UCSD-AML1 (cell line): Measurements from ENCODE around the gene VAX1.
A peak's percentile ranks its signal among the peaks of the same experiment; 100 is the strongest.
"Not testable (repeated sequence)": the region's sequence is repeated elsewhere in the genome, so short reads cannot be mapped to it uniquely, and the experiment has no call there.

Experiments
- DNase-seq: peaks from one replicate; lab custom pipeline; 2025; ENCODE audit not compliant: unreplicated experiment; lab: John Stamatoyannopoulos, UW

The VAX1 gene

DNA sequence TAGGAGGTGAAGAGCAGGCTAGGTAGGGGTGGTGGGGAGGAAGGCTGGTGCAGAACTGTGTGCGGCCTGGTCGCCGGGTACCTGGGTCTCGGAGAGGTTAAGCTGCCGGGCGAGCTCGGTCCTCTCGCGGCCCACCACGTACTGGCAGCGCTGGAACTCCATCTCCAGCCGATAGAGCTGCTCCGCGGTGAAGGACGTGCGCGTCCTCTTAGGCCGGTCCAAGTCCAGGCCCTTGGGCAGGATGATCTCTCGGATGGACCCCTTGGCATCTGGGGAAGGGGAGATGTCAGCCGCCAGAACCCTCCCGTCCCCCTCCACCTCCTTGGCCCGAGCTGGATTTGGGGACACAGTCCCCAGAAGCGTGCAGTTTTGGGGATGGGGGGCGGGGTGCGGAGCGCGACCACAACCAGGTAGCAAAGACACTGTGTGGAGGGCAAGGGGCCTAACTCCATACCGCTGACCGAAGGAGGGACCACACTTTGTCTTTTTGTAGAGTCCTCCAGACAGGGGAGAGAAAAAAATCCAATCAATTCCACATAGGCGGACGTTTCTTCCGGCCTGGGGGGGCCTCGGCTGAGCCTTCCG, 1.6 kb downstream of the VAX1 start:
- DNase-seq = no peak

DNA sequence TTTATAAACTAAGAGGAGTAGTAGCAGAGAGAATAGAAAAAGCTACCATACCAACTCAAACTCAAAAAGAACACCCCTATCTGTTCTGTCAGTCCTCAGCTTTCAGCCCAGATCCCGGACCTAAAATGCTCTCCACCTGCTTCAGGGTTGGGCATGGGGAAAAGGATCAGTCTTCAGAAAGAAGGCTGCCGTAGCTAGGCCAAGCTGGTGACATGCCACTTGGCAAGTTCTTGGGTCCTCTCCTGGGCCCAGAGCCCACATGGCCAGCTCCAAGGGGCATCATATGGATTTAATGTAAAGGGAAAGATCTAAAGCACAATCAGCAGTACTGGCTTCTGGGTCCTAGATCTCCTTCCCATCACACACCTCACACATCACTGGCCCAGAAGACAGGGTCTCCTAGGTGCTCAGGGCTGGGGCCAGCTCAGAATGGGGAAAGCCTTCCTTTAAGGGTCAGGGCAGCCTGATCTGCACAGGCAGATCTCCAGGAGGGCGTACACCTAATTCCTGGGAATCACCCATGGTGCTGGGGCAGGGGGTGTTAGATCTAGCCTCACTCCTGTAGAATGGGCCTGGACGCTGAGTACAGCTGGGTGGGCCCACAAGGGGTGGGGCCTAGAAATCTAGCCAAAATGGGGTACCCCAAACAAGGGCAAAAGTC, 2.5 kb downstream of the VAX1 start:
- no peak for DNase-seq

DNA sequence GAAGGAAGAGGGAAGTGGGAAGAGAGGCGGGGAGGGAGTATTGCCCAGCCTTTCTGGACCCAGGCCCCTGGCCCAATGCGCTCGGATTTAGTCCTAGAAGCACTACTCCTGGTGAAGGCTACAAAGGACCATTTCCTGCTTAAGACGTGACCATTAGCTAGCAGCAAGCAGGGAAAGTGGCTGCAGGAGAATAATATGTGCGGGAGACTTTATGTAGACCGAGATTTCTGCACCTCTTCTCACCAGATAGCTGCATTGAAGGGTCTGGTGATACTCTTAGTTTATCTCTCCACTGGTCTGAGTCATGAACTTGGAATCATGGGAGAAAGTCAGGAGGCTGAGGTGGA, 3.1 kb downstream of the VAX1 start:
- DNase-seq = no peak

DNA sequence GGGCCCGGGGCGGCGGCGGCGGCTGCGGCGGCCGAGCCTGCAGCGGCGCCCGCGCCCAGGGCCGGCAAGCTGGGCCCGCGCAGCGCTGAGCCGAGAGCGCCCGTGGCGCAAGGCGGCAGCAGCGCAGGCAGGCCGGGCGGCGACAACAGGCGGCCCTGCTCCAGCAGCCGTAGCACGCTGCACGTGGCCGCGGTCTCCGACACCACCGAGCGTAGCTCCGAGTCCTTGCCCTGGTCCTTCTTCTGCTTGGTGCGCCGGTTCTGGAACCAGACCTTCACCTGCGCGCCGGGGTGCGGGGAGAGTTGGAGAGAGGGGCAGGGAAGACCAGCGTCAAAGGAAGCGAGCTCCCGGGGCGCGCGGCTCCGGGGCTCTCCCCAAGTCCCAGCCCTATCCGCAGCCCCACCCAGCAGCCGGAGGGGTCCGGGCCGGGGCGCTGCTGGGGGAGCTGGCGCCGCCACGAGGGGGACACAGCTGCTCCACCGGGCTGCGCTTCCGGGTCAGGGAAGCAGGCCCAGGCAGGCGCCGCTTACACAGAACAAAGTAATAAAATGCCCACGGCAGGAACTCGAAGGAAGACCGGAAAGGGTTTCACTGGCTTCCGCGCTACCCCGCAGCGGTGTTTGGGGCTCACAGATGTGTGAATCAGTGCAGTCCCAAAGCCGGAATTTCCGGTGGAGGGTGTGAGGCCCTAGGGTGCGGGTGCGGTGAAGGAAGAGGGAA, 3.6 kb downstream of the VAX1 start:
- DNase-seq = no peak

DNA sequence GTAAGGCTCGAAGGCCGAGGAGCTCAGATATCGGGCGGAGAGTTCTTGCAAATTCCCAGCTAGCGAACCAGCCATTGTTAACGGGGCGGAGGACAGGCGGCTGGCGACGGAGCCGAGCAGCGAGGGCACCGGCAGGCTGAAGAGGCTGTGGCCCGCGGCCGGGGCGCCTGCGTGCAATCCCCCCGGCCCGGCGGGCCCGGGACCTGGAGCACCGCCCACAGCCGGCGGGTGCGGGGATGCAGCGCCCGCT, 4.1 kb downstream of the VAX1 start:
- no peak for DNase-seq

DNA sequence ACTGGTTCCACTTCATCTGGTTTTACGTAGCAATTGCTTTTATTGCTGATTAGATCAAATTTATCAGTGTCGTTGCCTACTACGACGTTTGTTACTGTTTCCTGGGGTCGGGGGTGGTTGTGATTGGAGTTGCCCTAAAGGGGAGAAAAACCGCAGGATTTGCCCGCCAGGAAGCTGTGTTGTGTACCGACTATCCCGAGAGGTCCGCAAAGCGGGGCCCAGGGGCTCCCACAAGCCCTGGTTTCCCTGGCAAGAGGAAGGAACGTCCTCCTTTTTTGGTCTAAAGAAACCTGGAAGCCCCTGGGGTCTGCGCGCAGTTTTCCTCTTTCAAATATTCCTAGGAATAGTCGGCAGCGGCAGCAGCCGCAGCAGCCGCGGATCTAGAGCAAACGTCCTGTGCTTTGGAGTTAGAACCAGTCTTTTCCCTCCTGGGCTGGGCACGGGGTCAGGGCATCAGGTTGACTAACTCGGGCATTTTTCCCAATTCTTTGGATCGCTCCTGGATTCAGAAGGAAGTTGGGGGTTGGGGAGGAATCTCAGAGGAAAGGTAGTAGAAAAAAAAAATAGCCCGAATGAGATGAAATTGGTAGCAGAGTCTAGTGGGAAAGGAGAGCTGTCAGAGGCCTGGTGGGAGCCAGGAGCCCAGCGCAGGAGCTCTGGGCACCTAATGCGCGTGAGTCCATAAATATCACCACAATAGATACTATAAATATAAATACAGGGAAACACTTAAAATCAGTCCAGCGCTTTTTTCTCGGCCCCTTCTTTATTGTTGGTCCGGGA, 4.6 kb downstream of the VAX1 start:
- DNase-seq = no peak

DNA sequence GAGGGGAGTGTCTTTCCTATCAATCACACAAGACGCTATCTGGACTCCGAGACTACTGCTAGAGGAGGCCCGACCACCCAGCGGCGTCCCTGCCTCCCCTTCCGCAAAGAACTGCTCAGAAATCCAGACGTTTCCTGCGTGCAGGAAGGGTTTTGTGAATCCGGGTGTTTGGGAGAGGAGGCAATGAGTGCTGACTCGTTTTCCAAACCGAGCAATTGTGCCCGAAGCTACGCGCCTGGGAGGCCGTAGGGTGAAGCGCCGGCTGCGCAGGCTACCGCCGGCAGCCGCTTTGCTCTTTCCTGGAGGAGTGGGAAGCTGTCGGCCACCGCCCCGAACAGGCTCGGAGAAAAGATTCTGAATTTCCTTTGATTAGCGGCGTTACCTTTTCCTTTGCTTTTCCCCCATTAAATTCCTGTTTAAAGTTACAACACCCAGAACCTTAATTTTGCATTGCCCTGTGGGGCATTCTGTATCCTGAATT, 5.3 kb downstream of the VAX1 start:
- DNase-seq = no peak

DNA sequence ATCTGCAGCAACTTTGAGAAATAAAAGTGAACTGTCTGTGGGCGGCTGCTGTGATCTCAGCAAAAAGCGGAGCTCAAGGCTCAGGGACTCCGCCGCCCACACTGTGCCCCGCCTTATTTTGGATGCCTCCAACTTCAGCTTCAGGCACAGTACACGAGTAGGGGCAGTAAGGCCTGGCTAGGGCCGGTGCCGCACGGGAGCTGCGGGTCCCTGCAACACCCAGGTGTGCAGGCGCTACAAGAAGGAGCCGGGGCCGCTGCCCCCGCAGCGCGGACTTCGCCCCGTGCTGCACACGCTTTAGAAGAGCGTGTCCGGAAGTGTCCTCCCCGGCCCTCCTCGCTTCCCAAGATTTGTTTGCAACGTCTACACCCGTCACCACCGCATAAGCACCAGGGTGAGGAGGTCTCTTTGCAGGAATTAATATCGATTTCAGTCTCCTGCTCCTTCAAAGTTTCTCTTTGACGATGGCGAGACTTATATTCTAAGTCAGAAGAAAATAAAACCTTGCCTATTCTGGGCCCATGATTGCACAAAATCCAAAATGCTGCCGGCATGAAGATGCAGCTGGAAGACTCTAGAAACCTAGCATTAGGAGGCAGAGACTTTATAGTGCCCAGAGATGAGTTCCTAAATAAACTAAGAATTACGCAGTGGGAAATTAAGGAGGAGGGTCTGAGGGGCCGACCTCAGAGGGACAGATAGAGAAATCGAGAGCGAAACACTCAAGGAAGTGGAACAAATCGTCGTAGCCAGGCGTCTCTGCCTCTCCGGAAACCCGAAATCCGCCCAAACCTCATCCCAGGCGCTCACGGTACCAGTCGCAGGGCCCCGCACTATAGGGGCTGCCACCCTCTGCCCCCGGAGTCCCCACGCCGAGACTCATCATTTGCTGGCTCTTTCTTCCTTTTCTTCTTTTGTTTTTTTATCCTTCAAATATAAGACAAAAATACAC, 6.4 kb downstream of the VAX1 start:
- DNase-seq = no peak

DNA sequence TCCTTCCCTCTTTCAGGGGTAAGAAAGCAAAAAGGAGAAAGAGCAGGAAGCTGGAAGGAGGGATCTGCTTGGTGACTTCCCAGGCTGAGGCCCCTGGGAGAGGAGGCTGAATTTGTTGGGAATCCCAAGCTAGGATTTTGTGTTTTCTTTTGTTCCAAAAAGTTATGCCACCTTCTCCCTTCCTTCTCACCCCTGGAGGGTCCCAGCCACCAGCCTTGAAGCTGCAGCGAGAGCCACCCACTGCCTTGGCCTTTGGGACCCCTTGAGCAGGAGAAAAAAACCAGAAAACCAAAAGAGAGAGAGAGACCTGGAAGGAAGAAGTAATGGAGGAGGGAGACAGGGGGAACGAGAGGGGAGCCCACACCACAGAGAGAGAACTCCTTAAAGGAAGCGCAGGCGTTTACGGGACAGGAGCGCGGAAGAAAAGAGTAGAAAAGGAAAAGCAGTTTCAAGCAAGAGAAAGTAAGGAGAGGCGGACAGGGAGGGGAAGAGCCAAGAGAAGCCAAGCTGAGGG, 7.2 kb downstream of the VAX1 start:
- DNase-seq = no peak

DNA sequence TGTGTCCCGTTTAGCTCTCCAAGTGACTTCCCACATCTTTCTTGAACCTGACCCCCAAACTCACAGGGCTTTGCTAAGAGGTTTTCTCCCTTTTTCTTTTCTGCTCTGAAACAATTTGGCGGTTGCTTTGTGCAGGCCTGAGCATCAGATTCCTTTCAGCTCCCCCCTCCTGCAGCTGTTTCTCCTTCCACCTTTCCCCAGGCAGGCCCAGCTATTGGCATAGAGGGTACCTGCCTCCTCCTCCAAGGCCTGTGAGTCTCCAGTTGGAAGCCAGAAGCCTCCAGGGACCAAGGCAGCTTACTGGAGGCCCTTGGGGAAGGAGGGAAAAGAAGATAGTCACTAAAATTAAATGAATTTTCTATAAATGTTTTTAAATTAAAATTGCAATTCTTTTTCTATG, 7.7 kb downstream of the VAX1 start:
- DNase-seq = no peak

DNA sequence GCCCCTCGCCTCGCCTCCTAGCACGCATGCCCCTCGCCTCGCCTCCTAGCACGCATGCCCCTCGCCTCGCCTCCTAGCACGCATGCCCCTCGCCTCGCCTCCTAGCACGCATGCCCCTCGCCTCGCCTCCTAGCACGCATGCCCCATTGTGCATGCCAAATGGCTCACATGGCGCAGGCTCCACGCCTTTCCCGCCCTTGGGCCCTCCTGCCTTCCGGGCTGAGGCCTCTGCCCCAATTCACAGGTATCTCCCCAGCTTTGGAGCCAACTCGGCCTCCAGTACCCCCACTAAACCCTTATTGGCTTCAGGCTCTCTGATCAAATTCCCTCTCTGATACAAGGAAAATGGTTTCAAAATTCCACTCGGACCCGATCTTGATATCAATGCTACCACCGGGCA, 11.4 kb downstream of the VAX1 start:
- not testable (repeated sequence) for DNase-seq

DNA sequence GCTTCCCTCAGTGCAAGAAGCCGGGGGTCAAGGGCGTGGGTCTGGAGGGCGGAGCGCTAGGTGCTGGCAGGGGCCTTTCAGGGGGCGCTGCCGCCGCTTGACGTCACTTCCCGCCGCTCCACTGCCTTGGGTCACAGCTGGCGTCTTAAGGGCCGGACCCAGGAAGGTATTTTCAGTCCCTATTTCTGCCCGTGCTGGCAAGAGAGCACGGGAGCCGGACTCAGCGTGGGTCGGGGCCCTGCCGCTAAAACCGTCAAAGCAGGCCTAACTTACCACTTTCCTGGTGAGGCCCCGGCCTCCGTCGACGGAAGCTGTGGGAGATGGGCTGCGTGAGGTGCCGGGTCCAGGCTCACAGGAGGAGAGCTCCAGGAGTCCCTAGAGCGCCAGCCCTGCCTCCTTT, 12.0 kb downstream of the VAX1 start:
- no peak for DNase-seq

DNA sequence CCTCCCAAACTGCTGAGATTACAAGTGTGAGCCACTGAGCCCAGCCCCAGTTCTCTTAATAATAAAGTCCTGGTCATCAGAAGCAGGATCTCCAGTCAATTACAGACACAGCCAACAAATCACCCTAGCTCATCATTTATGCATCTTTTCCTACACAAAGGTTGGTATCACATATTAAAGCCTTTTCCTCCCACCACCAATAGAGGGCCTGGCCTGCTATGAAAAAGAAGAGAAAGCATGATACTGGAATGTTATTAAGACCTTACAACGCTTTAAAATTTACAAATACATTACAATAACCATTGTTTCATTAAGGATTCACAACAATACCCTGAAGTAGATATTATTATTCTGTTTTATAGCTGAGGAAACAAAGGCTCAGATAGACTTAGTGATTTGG, 25.9 kb downstream of the VAX1 start:
- DNase-seq = no peak

DNA sequence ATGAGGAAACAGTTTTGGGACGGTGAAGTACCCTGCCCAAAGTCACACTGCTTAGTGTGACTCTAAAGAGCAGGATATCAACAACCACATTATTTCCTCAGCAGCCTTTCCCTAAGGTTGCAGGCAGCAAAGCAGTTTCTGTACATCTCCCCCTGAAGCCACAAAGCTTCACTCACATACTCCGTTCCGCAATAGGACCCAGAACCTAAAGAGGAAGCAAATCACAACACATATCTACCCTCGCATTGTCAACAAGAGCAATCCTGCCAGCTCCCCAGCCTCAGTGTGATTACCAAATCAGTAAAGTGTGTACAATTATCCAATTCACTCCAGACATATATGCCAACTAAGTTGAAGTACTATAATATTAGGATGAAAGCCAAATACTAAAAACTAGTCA, 30.8 kb downstream of the VAX1 start:
- DNase-seq = peak; percentile 14

DNA sequence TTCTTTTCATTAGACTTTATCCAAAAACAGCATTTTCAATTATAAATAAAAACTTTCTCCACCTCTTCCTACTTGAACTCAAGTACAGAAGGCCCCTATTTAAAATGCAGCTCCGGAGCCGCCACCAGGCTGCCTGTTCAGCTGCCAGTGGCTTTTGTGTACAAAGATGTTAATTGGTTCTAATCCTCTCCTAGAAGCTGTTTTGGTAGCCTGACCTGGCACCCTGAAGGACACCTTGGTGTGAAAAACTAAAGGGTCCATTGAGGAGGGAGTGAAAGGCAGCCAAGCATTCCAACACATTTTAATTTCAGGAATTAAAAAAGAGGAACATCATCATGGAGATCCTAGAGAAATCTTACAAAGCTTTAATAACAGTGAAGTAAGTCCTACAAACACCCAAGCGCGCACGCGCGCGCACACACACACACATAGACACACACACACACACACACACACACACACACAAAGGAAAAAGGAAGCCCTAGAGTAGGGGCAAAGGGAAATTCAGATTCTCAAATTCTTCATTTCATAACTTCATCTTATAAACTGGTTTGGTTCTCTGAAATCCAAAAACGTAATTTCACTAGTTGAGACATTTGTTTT, 41.4 kb downstream of the VAX1 start:
- DNase-seq = no peak

DNA sequence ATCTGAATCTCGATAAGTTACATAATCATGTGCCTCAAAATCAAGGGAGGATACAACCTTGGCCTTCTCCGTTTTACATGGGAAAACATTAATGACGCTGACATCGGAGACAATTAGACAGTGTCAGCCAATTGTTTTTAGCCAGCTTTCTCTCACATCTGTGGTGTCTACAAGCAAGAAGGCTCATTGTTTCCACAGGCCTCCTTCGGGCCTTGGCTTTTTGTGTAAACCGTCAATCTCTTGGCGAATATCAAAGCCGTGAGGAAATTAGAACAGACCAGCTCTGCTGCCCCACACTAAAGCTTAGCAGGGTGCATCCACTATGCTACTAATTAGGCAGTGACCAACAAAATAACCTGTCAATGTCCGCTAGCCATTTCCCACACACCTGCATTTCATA, 43.2 kb downstream of the VAX1 start:
- DNase-seq = no peak

DNA sequence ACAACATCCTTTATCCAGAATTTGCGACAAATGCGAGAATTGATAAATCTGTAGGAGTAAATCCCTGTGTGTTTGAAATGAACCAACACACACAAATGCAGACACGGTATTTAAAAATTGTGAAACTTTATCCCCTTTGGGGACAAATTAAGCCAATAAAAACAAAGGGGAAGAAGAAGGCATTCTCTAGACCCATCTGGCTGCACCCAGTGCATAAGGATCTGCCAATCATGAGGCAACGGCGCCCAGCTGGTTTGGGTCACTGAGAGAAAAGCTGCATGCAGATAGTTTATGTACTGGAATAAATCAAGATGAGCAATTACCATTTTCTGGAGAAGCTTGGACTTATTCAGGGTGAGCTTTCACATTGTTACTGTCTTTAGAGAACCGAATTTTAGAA, 45.7 kb downstream of the VAX1 start:
- no peak for DNase-seq

DNA sequence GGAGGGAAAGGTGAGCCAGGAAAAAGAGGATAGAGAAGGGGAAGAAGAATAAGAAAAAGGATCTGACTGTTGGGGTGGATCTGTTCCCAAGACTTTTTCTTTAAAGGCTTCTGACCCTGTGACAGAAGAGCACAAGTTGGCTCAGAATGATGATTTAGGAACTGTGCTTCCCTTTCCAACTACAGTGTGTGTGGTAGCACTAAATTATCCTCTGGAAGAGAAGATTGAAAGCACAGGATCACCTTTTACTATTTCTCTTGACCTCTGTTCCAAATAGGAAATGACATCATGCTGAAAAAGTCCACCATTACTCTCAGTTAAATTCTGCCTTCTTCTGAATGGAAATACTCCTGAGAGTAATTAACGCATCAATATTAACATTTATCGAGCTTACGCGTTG, 47.2 kb downstream of the VAX1 start:
- DNase-seq = no peak

DNA sequence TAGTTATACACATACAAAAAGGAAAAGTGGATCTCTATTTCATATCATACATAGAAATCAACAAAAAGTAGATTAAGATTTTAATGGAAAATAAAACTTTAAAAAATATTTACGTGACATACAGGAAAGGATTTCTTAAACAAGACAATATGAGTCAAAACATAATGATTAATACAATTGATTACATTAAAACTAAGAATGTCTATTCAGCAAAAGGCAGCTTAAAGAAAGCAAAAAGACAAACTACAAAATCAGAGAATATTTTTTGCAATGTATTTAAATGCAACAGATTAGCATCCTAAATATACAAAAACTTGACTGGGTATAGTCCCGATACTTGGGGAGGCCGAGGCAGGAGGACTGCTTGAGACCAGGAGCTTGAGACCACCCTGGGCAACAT, 50.5 kb downstream of the VAX1 start:
- DNase-seq = no peak

DNA sequence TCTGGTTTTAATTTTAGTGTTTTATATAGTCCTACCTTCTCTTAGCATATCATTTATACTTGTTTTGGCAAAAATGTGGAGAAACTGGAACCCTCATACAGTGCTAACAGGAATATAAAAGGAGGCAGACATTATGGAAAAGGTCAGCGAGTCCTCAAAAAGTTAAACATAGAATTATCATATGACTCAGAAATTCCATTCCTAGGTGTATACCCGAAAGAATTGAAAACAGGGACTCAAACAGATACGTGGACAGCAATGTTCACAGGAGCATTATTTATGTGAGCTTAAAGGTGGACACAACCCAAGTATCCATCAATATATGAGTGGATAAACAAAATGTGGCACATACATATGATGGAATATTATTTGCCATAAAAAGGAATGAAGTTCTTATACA, 51.5 kb downstream of the VAX1 start:
- no peak for DNase-seq
